ENCODE results near the gene TCTN1.
"Not testable (repeated sequence)": the region's sequence is repeated elsewhere in the genome, so short reads cannot be mapped to it uniquely, and the experiment has no call there.

The TCTN1 gene

GRCh38 chr12:110587102-110587501, 26.8 kb upstream of the TCTN1 start:
- not testable (repeated sequence) for DNase-seq

GRCh38 chr12:110590059-110590458, 23.9 kb upstream of the TCTN1 start:
- DNase-seq = no peak

GRCh38 chr12:110590806-110591326, 23.1 kb upstream of the TCTN1 start:
- no peak for DNase-seq

GRCh38 chr12:110591451-110592051, 22.4 kb upstream of the TCTN1 start:
- no peak for DNase-seq

GRCh38 chr12:110592078-110592477, 21.9 kb upstream of the TCTN1 start:
- no peak for DNase-seq

- not testable (repeated sequence) for DNase-seq
Observed at GRCh38 chr12:110592919-110593318, 21.0 kb upstream of the TCTN1 start.

- DNase-seq = no peak
Observed at GRCh38 chr12:110597885-110598284, 16.0 kb upstream of the TCTN1 start.

- DNase-seq = no peak
Observed at GRCh38 chr12:110599334-110599733, 14.6 kb upstream of the TCTN1 start.

- no peak for DNase-seq
Observed at GRCh38 chr12:110600254-110600653, 13.7 kb upstream of the TCTN1 start.

GRCh38 chr12:110602085-110602814, 11.7 kb upstream of the TCTN1 start:
- DNase-seq = not testable (repeated sequence)

GRCh38 chr12:110606253-110606611, 7.7 kb upstream of the TCTN1 start:
- no peak for DNase-seq

- no peak for DNase-seq
Observed at GRCh38 chr12:110613071-110613770, 708 bp upstream of the TCTN1 start.

- DNase-seq = no peak
Observed at GRCh38 chr12:110615171-110615570, 1.2 kb downstream of the TCTN1 start.

- no peak for DNase-seq
Observed at GRCh38 chr12:110616471-110617115, 2.7 kb downstream of the TCTN1 start.

- no peak for DNase-seq
Observed at GRCh38 chr12:110619534-110619953, 5.6 kb downstream of the TCTN1 start.

GRCh38 chr12:110622582-110622981, 8.7 kb downstream of the TCTN1 start:
- DNase-seq = no peak

- DNase-seq = no peak
Observed at GRCh38 chr12:110627500-110628195, 13.7 kb downstream of the TCTN1 start.

- DNase-seq = no peak
Observed at GRCh38 chr12:110635055-110635454, 21.1 kb downstream of the TCTN1 start.

GRCh38 chr12:110636516-110636915, 22.6 kb downstream of the TCTN1 start:
- DNase-seq = no peak

- DNase-seq = no peak
Observed at GRCh38 chr12:110637869-110638441, 24.0 kb downstream of the TCTN1 start.

- DNase-seq = no peak
Observed at GRCh38 chr12:110638796-110639195, 24.9 kb downstream of the TCTN1 start.
